ENCODE measurements around the gene SMIM9.
"Not testable (repeated sequence)": the region's sequence is repeated elsewhere in the genome, so short reads cannot be mapped to it uniquely, and the experiment has no call there.

Gene SMIM9

GRCh38 chrX:154834562-154834961 is at the start of gene SMIM9:
Gene SMIM9 (minus strand): TSS chrX:154834662. CDS start chrX:154830856, 3,806 bp downstream.
- no peak for DNase-seq

DNA sequence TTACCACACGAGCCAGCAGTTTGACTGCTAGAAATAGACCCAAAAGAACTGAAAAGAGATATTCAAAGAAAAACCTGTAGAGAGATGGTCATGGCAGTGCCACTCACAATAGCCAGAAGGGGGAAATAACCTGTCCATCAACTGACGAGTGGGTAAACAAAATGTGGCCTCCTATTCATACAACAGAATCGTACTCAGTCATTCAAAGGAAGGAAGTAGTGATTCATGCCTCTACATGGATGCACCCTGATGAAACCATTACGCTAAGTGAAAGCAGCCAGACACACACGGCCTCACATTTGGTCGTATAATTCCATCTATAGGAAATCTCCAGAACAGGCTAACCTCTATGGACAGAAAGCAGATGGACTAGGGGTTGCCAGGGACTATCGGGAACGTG is 49.6 kb upstream of the SMIM9 start:
- DNase-seq = not testable (repeated sequence)

DNA sequence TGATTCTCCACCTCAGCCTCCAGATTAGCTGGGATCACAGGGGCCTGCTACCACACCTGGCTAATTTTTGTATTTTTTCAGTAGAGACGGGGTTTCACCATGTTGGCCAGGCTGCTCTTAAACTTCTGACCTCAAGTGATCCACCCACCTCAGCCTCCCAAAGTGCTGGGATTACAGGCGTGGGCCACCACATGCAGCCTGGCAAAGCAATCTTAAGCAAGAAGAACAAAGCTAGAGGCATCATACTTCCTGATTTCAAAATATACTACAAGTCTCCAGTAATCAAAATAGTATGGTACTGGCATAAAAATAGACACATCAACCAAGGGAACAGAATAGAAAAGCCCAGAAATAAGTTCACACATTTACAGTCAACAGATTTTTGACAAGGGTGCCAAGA is 38.9 kb upstream of the SMIM9 start:
- no peak for DNase-seq

DNA sequence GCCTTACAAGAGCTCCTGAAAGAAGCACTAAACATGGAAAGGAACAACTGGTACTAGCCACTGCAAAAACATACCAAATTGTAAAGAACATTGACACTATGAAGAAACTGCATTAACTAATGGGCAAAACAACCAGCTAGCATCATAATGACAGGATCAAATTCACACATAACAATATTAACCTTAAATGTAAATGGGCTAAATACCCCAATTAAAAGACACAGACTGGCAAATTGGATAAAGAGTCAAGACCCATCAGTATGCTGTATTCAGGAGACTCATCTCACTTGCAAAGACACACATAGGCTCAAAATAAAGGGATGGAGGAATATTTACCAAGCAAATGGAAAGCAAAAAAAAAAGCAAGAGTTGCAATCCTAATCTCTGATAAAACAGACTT is 34.1 kb upstream of the SMIM9 start:
- not testable (repeated sequence) for DNase-seq

DNA sequence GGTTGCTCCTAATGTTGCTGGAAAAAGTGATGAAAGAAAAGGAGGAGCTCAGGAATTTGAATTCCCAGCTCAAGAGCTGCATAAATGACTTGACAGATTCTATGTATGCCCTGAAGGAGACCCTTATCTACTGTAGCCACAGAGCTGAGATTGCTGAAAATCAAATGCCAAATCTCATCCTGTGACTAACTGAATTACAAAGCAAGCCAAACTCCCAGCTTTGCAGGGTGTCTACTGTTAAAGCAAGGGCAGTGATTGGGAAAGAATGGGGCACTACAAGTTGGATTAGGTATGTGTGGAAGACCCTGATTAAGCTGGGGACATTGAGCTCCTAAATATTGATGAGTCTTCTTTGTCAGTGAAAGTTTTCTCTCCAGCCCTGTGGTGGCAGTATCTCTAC is 20.8 kb upstream of the SMIM9 start:
- DNase-seq = no peak

DNA sequence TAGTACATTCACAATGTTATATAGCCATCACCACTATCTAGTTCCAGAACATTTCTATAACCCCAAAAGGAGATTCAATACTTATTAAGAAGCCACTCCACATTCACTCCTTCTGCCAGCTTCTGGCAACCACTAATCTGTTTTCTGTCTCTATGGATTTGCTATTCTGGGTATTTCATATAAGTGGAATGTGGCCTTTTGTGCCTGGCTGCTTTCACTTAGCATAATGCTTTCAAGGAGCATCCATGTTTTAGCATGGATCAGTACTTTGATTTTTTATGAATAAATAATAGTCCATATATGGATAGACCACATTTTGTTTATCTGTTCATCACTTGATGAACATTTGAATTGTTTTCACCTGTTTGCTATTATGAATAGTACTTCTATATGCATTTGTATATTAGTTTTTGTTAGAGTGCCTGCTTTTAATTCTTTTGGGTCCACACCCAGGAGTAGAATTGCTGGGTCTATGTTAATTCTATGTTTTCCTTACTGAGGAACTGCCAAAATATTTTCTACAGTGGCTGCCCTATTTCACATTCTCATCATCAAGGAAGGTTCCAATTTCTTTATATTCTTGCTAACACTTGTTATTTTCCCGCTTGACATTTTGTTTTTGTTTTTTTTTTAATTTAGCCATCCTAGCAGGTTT is 16.6 kb upstream of the SMIM9 start:
- no peak for DNase-seq

- DNase-seq = no peak
Measured at GRCh38 chrX:154840856-154841255, 6.4 kb upstream of the SMIM9 start.

- DNase-seq = no peak
Measured at GRCh38 chrX:154836163-154836562, 1.7 kb upstream of the SMIM9 start.

DNA sequence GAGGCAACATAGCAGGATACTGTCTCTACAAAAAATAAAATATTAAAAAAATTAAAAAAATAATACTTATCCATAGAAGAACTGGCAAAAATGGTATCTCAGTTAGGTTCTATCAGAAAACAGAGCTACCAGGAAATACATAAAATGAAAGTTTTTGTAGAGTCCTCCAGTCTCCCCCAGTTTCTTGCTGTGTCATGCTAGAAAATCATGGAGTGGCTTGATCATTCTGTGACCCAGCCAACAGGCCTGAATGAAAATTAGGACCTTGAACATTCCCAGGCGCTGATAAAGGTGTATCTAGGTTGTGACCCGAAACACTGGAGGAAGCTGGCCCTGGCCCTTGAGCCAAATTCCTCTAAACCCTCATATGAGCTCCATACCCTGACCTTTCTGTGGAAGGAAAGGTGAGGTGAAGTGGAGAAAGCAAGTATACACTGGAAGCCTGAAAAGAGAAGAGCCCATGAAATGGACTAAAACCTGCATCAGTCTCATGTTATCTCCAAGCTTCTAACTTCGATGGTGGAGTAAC is 652 bp downstream of the SMIM9 start:
- DNase-seq = no peak

- DNase-seq = no peak
Measured at GRCh38 chrX:154829926-154830442, 4.5 kb downstream of the SMIM9 start.

DNA sequence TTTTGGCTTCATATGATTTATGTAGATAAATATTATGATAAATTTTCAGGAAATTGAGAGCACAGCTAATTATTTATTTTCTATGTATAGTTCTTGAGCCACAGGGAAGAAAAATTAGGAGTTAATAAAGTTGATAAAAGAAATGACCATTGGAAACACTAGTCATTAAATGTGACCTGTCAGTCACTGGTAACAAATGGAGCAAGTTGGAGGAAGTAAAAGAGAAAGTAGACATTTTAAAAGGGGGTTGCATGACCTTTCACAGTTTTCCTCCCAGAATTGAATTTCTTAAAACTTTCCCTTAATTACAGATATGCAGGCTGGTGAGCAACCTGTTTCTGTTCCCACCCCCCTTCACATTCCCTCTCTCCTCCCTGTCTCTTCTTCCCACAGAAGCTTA is 5.3 kb downstream of the SMIM9 start:
- DNase-seq = no peak

- no peak for DNase-seq
Measured at GRCh38 chrX:154828016-154828408, 6.5 kb downstream of the SMIM9 start.

GRCh38 chrX:154827194-154828015 is 7.1 kb downstream of the SMIM9 start:
- DNase-seq = no peak

GRCh38 chrX:154825586-154825985 is 8.9 kb downstream of the SMIM9 start:
- DNase-seq = not testable (repeated sequence)

DNA sequence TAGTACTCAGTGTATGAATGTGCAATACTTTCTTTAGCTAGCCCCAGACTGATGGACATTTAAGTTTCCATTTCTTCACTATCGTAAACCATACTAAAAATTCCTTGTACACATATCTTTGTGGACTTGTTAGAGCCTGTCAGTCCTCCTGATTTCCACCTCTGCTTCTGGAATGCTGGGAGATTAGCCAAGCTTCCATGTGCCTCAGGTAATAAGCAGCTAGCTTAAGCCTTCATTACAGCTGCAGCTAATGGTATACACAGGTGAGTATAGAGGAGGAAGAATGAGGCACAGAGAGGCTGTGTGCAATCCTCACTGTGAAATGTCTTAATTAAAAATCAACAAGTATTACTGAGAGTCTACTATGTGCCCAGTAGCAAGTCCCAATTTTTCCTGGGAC is 9.8 kb downstream of the SMIM9 start:
- no peak for DNase-seq

DNA sequence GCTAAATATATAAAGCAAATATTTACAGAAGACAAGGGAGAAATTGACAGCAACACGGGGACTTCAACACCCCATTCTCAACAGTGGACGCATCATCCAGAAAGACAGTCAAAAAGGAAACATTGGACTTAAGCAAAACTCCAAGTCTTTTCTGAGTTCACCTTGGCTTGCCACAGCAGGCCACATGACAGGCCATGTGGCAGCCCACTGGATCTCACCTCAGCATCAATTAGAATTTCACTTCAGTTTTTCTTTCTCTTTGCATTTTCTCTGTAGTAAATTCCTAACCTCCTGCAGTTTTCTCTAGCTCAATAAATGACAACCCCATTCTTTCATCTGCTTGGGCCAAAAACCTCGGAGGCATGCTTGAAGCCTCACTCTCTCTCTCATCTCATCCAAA is 12.4 kb downstream of the SMIM9 start:
- DNase-seq = no peak

- no peak for DNase-seq
Measured at GRCh38 chrX:154821523-154821922, 12.9 kb downstream of the SMIM9 start.

DNA sequence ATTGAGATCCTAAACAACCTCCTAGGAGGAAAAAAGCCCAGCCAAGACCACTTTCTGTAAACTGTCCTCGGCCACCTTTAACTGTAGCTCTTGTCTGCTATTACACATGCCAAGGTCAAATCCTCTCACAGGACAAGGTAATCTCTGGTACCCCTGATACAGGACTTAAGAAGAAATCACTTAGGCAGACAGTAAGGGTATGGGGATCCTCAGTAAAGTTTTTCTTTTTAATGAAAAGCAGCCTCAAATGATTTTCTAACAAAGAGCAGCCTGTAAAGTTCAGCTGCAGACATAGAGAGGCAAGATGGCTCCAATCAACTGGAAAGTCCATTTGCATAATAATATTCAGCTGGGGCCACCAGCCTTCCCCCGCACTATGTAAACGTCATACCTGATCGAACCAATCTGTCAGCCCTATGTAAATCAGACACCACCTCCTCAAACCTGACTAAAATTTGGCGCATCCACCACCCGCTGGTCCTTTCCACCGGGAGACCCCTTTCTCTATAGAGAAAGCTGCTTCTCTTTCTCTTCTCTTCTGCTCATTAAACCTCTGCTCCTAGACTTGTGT is 14.6 kb downstream of the SMIM9 start:
- DNase-seq = no peak

DNA sequence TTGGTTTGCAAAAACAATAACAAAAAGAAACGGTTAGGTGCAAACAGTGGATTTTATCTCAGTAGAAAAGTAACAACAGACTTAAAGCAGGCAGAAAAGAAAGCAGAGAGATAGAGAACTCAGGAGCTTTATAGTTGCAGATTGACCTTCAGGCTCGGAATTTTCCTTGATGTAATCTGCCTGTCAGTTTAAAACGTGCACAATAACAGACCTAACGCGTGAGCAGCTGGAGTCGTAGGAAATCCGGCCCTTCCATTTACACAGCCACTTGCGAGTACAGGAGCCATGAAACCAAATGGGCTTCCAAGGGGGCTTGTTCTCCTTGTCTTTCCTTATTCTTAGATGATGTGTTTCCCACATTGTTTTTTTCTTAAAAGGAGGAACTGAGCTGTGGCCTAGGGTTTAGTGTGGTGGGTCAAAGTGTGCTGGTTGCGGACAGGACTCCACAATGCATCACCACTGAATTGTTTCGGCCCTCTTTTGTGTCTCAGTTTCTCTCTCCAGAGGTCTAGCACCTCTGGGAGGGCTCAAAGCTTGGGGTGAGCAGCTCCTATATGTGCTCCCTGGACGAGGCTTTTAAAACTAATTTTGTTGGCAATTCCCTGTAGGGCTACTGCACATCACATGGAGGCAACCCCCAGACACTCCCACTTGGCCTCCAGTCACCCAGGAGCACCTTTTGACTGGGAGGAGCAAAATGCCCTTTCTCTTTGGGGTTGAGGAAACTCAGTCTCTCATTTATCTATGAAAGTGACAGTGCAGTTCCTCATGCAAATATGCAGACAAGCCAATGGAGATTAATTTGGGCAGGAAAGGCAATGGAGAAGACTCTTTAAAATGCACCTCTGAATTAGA is 15.3 kb downstream of the SMIM9 start:
- DNase-seq = no peak

GRCh38 chrX:154817048-154817618 is 17.3 kb downstream of the SMIM9 start:
- not testable (repeated sequence) for DNase-seq

- not testable (repeated sequence) for DNase-seq
Measured at GRCh38 chrX:154816326-154816898, 18.1 kb downstream of the SMIM9 start.

DNA sequence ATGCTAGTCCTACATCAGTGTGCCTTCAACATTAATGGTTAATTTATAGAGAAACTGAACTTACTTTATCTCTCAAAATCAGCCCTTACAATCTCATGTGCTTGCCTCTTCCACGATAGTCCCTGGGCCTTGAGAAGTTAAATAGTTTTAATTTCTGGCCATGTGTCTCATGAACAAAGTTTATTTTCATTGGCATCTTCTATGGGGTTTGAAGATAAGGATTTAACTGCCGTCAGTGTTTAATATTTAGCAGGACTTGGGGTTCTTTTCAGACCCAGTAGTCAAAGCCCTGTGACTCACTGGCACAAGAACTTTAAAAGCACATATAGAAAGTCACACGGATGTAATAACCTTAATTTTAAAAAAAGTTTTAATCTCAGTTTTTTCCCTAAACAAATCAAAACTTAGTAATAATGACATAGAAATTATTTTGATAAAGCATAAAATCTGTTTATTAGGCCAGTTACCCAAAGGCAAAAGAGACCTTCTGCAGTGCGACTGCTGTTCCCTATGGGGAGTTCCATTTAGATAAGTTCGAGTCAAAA is 19.1 kb downstream of the SMIM9 start:
- no peak for DNase-seq

All from cerebellar nuclear complex (tissue), 1 donor.